H9 (cell line): ENCODE results near the gene TMCO4. TPM values are rescaled to one million over a fixed set of nuclear protein-coding genes. Genes with fewer than 3 reads are reported as not detected.
"Not testable (repeated sequence)": the region's sequence is repeated elsewhere in the genome, so short reads cannot be mapped to it uniquely, and the experiment has no call there.

Experiments
- DNase-seq: peaks from one replicate; pipeline ENCODE4 v3.0.0-alpha.2; 2017
- H2AFZ ChIP-seq: one replicate; pipeline ENCODE4 v1.6.1; 2013; ENCODE audit warnings: mild to moderate bottlenecking, low read length, control low read depth, moderate library complexity
- H2AK5ac ChIP-seq: 2 replicates; pipeline ENCODE4 v1.6.1; 2013; ENCODE audit warnings: low read length, control low read depth, mixed read lengths; ENCODE audit not compliant: insufficient read length
- H2BK120ac ChIP-seq: one replicate; pipeline ENCODE4 v1.6.1; 2013; ENCODE audit warnings: low read depth, mild to moderate bottlenecking, low read length, control low read depth, inconsistent platforms; ENCODE audit not compliant: poor library complexity, severe bottlenecking
- H2BK12ac ChIP-seq: 2 replicates; pipeline ENCODE4 v1.6.1; 2013; ENCODE audit warnings: low read length, control low read depth, mixed read lengths, low read depth; ENCODE audit not compliant: insufficient read length
- H2BK15ac ChIP-seq: 2 replicates; pipeline ENCODE4 v1.6.1; 2013; ENCODE audit warnings: low read depth, low read length, control low read depth
- H2BK20ac ChIP-seq: one replicate; pipeline ENCODE4 v1.6.1; 2013; ENCODE audit warnings: low read depth, mild to moderate bottlenecking, low read length, control low read depth, inconsistent platforms; ENCODE audit not compliant: poor library complexity, severe bottlenecking
- H2BK5ac ChIP-seq: 2 replicates; pipeline ENCODE4 v1.6.1; 2013; ENCODE audit warnings: low read length, control low read depth, mixed read lengths; ENCODE audit not compliant: insufficient read length
- H3K14ac ChIP-seq: 2 replicates; pipeline ENCODE4 v1.6.1; 2013; ENCODE audit warnings: low read length, control low read depth; ENCODE audit not compliant: insufficient read depth
- H3K18ac ChIP-seq: 2 replicates; pipeline ENCODE4 v1.6.1; 2013; ENCODE audit warnings: low read depth, mild to moderate bottlenecking, mixed read lengths, low read length, control low read depth; ENCODE audit not compliant: insufficient read length
- H3K23ac ChIP-seq: 2 replicates; pipeline ENCODE4 v1.6.1; 2013; ENCODE audit warnings: low read length, control low read depth, mixed read lengths, low read depth; ENCODE audit not compliant: insufficient read length
- H3K23me2 ChIP-seq: 2 replicates; pipeline ENCODE4 v1.6.1; 2013; ENCODE audit warnings: low read depth, mild to moderate bottlenecking, mixed read lengths, low read length, control low read depth; ENCODE audit not compliant: insufficient read length, poor library complexity, severe bottlenecking
- H3K27ac ChIP-seq: 2 replicates; pipeline ENCODE4 v1.5.1; 2013; ENCODE audit warnings: low read length, control low read depth, mixed read lengths, low read depth; ENCODE audit not compliant: insufficient read length
- H3K27me3 ChIP-seq: 2 replicates; pipeline ENCODE4 v1.6.1; 2013; ENCODE audit warnings: low read length, control low read depth, inconsistent platforms; ENCODE audit not compliant: insufficient read depth
- H3K4ac ChIP-seq: 2 replicates; pipeline ENCODE4 v1.6.1; 2013; ENCODE audit warnings: low read depth, mild to moderate bottlenecking, control low read depth, inconsistent platforms, low read length, moderate library complexity
- H3K4me1 ChIP-seq: 2 replicates; pipeline ENCODE4 v1.6.1; 2013; ENCODE audit warnings: low read length, control low read depth, inconsistent platforms; ENCODE audit not compliant: insufficient read depth
- H3K4me2 ChIP-seq: 2 replicates; pipeline ENCODE4 v1.6.1; 2013; ENCODE audit warnings: low read length, control low read depth, mixed read lengths; ENCODE audit not compliant: insufficient read length, insufficient read depth
- H3K56ac ChIP-seq: 2 replicates; pipeline ENCODE4 v1.6.1; 2013; ENCODE audit warnings: low read depth, mild to moderate bottlenecking, mixed read lengths, low read length, control low read depth; ENCODE audit not compliant: insufficient read length
- H3K79me1 ChIP-seq: 2 replicates; pipeline ENCODE4 v1.6.1; 2013; ENCODE audit warnings: low read depth, mild to moderate bottlenecking, moderate library complexity, low read length, control low read depth, inconsistent platforms; ENCODE audit not compliant: insufficient read depth, poor library complexity, severe bottlenecking
- H3K79me2 ChIP-seq: 2 replicates; pipeline ENCODE4 v1.6.1; 2013; ENCODE audit warnings: low read length, control low read depth, inconsistent platforms; ENCODE audit not compliant: insufficient read depth
- H3K9ac ChIP-seq: 2 replicates; pipeline ENCODE4 v1.6.1; 2013; ENCODE audit warnings: low read length, control low read depth, mixed read lengths; ENCODE audit not compliant: insufficient read length; ENCODE audit errors: extremely low read depth
- H3K9me3 ChIP-seq: one replicate; pipeline ENCODE4 v1.6.1; 2013; ENCODE audit warnings: low read depth, low read length, inconsistent platforms; ENCODE audit not compliant: control insufficient read depth
- H3T11ph ChIP-seq: one replicate; pipeline ENCODE4 v1.6.1; 2013; ENCODE audit warnings: mild to moderate bottlenecking, low read length, control low read depth, inconsistent platforms
- H4K20me1 ChIP-seq: one replicate; pipeline ENCODE4 v1.6.1; 2013; ENCODE audit not compliant: control insufficient read depth, insufficient read length, insufficient read depth
- H4K5ac ChIP-seq: 2 replicates; pipeline ENCODE4 v1.6.1; 2013; ENCODE audit warnings: low read depth, mild to moderate bottlenecking, mixed read lengths, low read length, control low read depth; ENCODE audit not compliant: insufficient read length
- H4K8ac ChIP-seq: replicated peaks from 2 replicates; pipeline ENCODE4 v1.6.1; 2013; ENCODE audit warnings: low read length, control low read depth, mixed read lengths, low read depth; ENCODE audit not compliant: insufficient read length
- H4K91ac ChIP-seq: 2 replicates; pipeline ENCODE4 v1.6.1; 2013; ENCODE audit warnings: low read depth, mild to moderate bottlenecking, moderate library complexity, mixed read lengths, low read length, control low read depth; ENCODE audit not compliant: insufficient read length
- H3K27ac Mint-ChIP-seq, 3 experiments: 2 replicates in 2 of 3; 3 replicates in 1 of 3; pipeline ENCODE4 v1.8.0; 2020 to 2021; ENCODE audit warnings: mixed read lengths in 3 of 3, mild to moderate bottlenecking in 1 of 3, moderate library complexity in 1 of 3
- H3K27me3 Mint-ChIP-seq: 2 replicates; pipeline ENCODE4 v1.8.0; 2021; ENCODE audit warnings: low read depth, mild to moderate bottlenecking, moderate library complexity, mixed read lengths
- H3K36me3 Mint-ChIP-seq, 3 experiments: 2 replicates in 2 of 3; 3 replicates in 1 of 3; pipeline ENCODE4 v1.8.0; 2020 to 2021; ENCODE audit warnings: low read depth in 3 of 3, mixed read lengths in 3 of 3; ENCODE audit not compliant: insufficient read depth in 1 of 3
- H3K4me1 Mint-ChIP-seq, 2 experiments: 2 replicates each; pipeline ENCODE4 v1.8.0; 2020; ENCODE audit warnings: mixed read lengths in 2 of 2
- H3K4me3 Mint-ChIP-seq, 2 experiments: 2 replicates in 1 of 2; 3 replicates in 1 of 2; pipeline ENCODE4 v1.8.0; 2020 to 2021; ENCODE audit warnings: mild to moderate bottlenecking in 2 of 2, mixed read lengths in 2 of 2, moderate library complexity in 1 of 2
- H3K9me3 Mint-ChIP-seq, 2 experiments: 2 replicates in 1 of 2; 3 replicates in 1 of 2; pipeline ENCODE4 v1.8.0; 2020; ENCODE audit warnings: mild to moderate bottlenecking in 2 of 2, mixed read lengths in 2 of 2, moderate library complexity in 1 of 2
- WGBS: extraction: QIAGEN DNeasy Blood & Tissue Kit; methylation state at CpG from one replicate; pipeline ENCODE4 v1.1.7; 2013; ENCODE audit warnings: missing lambda C conversion rate, low lambda C conversion rate, mixed read lengths; ENCODE audit not compliant: insufficient read length; ENCODE audit errors: extremely low coverage; 5-methylcytosine and 5-hydroxymethylcytosine counted together
- long read RNA-seq: library from polyadenylated mRNA; unstranded; transcript quantifications from one replicate; pipeline ENCODE4 v2.0.0, GENCODE V29; 2020
- total RNA-seq: library from RNA; stranded (reverse); gene quantifications from 2 replicates; pipeline ENCODE4 v1.2.1, GENCODE V29; 2021
- TF ChIP-seq, protein P1 (sequence below): fragments of 200-600 bp; sonication (generic); conservative IDR thresholded peaks from 3 replicates; pipeline ENCODE4 v1.8.0; 2021; ENCODE audit warnings: antibody characterized with exemption, mild to moderate bottlenecking

The TMCO4 gene
- total RNA-seq = 2.7 and 4.0 TPM in 2 replicates
- long read RNA-seq, partial matches to known transcripts = 6 of 19 reads
- long read RNA-seq, other reads (novel, unspliced or antisense) = 11 of 19 reads

DNA sequence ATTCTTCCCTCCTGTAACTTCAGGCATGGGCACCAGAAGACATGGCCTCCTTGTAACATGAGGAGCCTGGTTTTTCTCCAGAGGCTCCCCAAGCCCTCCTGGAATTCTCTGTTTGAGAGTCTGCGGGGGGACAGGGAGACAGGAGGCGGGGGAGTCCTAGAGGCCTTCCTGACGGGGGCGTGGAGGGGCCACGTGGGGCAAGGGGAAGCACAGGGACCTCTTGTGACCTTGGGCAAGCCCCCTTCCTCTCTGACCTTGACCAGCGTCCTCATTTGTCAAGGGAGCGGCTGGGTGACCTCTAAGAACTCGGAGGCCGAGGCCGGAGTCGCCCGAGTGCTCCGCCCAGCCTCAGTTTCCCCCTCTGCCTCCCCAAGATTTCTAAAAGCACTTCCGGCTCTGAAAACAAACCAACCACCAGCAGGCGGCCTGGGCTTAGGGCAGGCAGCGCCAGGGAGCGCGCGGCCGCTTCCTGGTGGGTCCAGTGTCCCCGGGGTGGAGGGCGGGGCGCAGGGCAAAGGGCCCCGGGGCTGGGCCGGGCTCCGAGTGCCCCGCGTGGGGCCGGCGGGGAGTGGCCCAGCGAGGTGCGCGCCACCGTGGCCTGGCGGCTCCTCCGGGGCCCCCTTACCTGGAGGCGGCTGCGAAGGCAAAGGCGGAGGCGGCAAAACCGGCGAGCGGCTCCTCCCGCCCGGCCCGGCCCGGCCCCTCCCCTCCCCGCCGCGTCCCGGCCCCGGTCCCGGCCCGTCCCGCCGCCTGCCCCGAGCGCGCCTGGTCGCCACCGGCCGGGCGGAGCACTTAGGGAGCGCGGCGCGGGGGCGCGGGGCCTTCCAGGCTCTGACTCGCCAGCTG is at the start of gene TMCO4:
Gene TMCO4, minus strand, starts transcription at position 687 of the 846 bp plus-strand sequence. CDS start 19,158 bp downstream, outside the sequence.
- no peak within 1 kb of the TSS for H3K18ac ChIP-seq
- H3K79me2 ChIP-seq = no peaks in the 10 kb centered on the region
- Mint-ChIP-seq H3K36me3 (no peaks in the 10 kb centered on the region; a peak in 1 of 7 replicates), H3K4me3 (peak within 1 kb of the TSS; percentile 59 to 73), H3K27me3 (peaks cover 59% of the 10 kb centered on the region), H3K4me1 (peaks cover 27 to 41% of the 10 kb centered on the region in 2 experiments), H3K9me3 (no peaks in the 10 kb centered on the region; a peak in 1 of 5 replicates), H3K27ac (0 out of 7 replicates have a peak within 1 kb of the TSS, but pooled peaks of 1 of the 3 experiments have one; percentile 23)
- no peak within 1 kb of the TSS for H3K9ac ChIP-seq
- no peaks in the 10 kb centered on the region for H3K79me1 ChIP-seq
- H3K27ac ChIP-seq = no peak within 1 kb of the TSS
- no peak within 1 kb of the TSS for H3K4ac ChIP-seq
- H3K4me2 ChIP-seq = peak within 1 kb of the TSS; percentile 56
- peaks cover 10% of the 10 kb centered on the region; the same call in 1 of the 2 replicates for H3K27me3 ChIP-seq
- no peak within 1 kb of the TSS for H4K8ac ChIP-seq
- H2BK20ac ChIP-seq = no peak within 1 kb of the TSS
- no peaks in the 10 kb centered on the region for H3K4me1 ChIP-seq
- no peak within 1 kb of the TSS for H2AFZ ChIP-seq
- DNase-seq = no peak
- no peak within 1 kb of the TSS for H4K91ac ChIP-seq
- no peak within 1 kb of the TSS for H3T11ph ChIP-seq
- no peak within 1 kb of the TSS for H3K56ac ChIP-seq
- TF ChIP-seq, protein P1, sequence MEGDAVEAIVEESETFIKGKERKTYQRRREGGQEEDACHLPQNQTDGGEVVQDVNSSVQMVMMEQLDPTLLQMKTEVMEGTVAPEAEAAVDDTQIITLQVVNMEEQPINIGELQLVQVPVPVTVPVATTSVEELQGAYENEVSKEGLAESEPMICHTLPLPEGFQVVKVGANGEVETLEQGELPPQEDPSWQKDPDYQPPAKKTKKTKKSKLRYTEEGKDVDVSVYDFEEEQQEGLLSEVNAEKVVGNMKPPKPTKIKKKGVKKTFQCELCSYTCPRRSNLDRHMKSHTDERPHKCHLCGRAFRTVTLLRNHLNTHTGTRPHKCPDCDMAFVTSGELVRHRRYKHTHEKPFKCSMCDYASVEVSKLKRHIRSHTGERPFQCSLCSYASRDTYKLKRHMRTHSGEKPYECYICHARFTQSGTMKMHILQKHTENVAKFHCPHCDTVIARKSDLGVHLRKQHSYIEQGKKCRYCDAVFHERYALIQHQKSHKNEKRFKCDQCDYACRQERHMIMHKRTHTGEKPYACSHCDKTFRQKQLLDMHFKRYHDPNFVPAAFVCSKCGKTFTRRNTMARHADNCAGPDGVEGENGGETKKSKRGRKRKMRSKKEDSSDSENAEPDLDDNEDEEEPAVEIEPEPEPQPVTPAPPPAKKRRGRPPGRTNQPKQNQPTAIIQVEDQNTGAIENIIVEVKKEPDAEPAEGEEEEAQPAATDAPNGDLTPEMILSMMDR = peak; percentile 51; the same call in 2 of the 3 replicates
- H4K20me1 ChIP-seq = no peaks in the 10 kb centered on the region
- no peak within 1 kb of the TSS for H2BK120ac ChIP-seq
- H3K14ac ChIP-seq = no peak within 1 kb of the TSS
- WGBS = no CpG with 5 or more reads among the region's 70 CpGs
- no peaks in the 10 kb centered on the region for H3K9me3 ChIP-seq
- H3K23me2 ChIP-seq = no peaks in the 10 kb centered on the region
- H3K23ac ChIP-seq = no peak within 1 kb of the TSS
- no peak within 1 kb of the TSS for H2BK12ac ChIP-seq
- H4K5ac ChIP-seq = no peak within 1 kb of the TSS
- H2BK15ac ChIP-seq = no peak within 1 kb of the TSS
- H2AK5ac ChIP-seq = no peak within 1 kb of the TSS
- no peak within 1 kb of the TSS for H2BK5ac ChIP-seq

DNA sequence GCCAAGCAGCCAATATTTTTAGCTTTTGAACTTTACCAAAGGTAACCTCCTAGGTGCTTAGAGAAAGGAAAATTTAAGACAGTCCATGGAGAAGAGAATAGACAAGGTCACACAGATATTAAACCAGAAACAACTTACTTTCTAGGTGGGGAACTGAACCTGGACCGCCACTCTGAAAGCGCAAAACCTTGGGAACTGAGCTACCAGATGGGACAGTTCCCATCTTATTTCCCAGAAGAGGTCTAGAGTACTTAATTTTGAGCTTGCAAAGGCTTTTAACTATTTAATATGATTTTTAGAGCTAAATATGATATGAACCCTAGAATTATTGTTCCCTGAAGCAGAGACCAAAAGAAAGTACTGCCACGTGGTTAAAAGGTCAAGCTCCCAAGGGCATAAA is 49.6 kb upstream of the TMCO4 start:
- not testable (repeated sequence) for H3K23me2 ChIP-seq, H3K4me1 ChIP-seq, H2BK120ac ChIP-seq, H3K9me3 ChIP-seq, H2BK5ac ChIP-seq, H3K56ac ChIP-seq, H4K8ac ChIP-seq, H4K91ac ChIP-seq, H3K27ac Mint-ChIP-seq, H3K36me3 Mint-ChIP-seq, H3K23ac ChIP-seq, DNase-seq, H3K79me2 ChIP-seq, H2BK12ac ChIP-seq, H3T11ph ChIP-seq, H3K27me3 ChIP-seq, H3K4me2 ChIP-seq, H3K18ac ChIP-seq, H2BK15ac ChIP-seq, H2BK20ac ChIP-seq, H3K9ac ChIP-seq, H3K4me3 Mint-ChIP-seq, H3K14ac ChIP-seq, H3K9me3 Mint-ChIP-seq, H3K27ac ChIP-seq, H3K4ac ChIP-seq, H4K20me1 ChIP-seq, H4K5ac ChIP-seq, H3K79me1 ChIP-seq, H2AFZ ChIP-seq, H2AK5ac ChIP-seq
- Mint-ChIP-seq H3K4me1 (peaks cover 0 to 11% of the 10 kb centered on the region in 2 experiments; a peak in 2 of 4 replicates), H3K27me3 (peaks cover 16% of the 10 kb centered on the region)
- no CpG with 5 or more reads among the region's 3 CpGs for whole genome bisulfite sequencing
